Measurements from ENCODE around the gene TRPC4.
"Not testable (repeated sequence)": the region's sequence is repeated elsewhere in the genome, so short reads cannot be mapped to it uniquely, and the experiment has no call there.

Gene TRPC4

GRCh38 chr13:37596805-37597204, 272.8 kb downstream of the TRPC4 start:
- no peak for DNase-seq

GRCh38 chr13:37595162-37595561, 274.4 kb downstream of the TRPC4 start:
- DNase-seq, result no peak

GRCh38 chr13:37594550-37594949, 275.0 kb downstream of the TRPC4 start:
- DNase-seq, result no peak

DNA sequence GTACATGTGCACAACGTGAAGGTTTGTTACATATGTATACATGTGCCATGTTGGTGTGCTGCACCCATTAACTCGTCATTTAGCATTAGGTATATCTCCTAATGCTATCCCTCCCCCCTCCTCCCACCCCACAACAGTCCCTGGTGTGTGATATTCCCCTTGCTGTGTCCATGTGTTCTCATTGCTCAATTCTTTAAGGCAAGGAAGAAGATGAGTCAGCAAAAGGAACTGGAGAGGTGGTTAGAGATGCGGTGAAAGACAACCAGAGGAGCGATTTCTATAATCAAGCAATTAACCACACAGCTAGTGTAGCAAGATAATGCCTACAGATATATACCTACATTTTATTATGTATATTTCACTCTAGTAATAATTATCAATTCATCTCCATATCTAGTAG, 280.2 kb downstream of the TRPC4 start:
- DNase-seq, result not testable (repeated sequence)

GRCh38 chr13:37587236-37587635, 282.3 kb downstream of the TRPC4 start:
- DNase-seq, result no peak

All from stimulated activated CD4-positive, alpha-beta T cell treated with anti-CD3 and anti-CD28 coated beads, Interleukin-2, amount 100 ng/mL, for 24 hours (primary cell).